DMS114 treated with DMSO at 0.1 percent for 48 hours (cell line): Measurements from ENCODE around the gene RBKS.

ENCODE experiments used
- DNase-seq: peaks from one replicate; lab custom pipeline; 2025; ENCODE audit not compliant: unreplicated experiment; lab: John Stamatoyannopoulos, UW

The RBKS gene

GRCh38 chr2:27890146-27890923 lies at the start of gene RBKS, which contains the start of gene BABAM2:
TSS of gene RBKS (minus strand) at chr2:27890387. CDS start at chr2:27890345, 42 bp downstream.
TSS of gene BABAM2 (plus strand) at chr2:27890729. CDS start at chr2:27894557, 3,828 bp downstream.
- peak; percentile 58 for DNase-seq

DNA sequence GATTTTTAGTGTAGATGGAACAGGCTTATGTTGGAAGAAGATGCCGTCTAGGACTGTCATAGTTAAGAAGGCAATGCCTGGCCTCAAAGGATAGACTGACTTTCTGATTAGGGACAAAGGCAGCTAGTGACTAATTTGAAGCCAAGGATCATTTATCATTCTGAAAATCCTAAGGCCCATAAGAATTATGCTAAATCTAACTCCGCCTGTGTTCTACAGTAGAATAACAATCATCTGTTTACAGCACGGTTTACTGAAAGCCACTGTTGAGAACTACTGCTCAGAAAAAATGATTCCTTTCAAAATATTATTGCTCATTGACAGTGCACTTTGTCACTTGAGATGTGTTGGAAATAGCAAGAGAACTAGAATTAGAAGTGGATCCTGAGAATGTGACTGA lies 44.8 kb upstream of the RBKS start:
- no peak for DNase-seq

DNA sequence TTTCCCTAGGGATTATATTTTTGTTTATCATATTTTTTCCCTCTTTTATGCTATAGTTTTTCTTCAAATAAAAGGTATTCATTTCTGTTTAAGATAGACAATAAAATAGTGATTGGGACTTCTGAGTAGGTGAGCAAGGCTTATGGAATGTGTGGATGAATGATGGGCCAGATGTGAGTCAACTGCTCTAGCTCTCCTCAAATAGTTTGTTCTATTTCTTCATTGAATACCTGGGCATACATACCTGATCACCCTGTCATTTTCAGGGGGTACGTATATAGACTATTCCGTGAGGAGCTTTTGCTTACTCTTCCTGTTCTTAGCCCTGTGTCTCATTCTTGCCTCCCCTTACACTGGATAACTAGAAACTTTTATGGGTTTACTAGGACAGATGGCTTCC lies 42.2 kb upstream of the RBKS start:
- DNase-seq, result no peak

DNA sequence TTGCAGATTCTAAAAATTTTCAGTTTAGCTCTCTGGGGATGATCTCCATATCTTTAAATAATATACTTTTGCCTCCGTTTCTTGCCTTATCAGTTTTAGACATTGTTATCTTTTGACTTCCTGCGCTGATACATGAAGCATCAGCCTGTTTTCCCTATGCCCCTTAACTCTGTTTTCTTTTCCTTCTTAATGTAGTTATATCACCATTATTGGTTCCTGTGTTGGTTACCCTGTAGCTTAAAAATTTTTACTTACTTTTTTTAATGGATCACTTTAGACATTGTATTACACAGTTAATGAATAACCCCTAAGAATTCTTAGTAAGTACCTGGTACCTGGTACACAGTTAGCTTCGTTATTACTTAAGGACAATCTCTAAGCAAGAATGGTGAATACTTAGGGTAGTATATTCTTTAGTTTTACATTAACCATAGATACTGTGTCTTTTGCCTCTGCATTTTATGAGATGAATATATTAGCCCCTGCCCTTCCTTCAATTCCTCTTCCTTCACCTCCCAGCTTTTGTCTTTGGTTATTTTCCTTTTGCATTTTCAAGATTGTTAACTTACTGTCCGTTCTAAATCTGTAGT lies 41.3 kb upstream of the RBKS start:
- DNase-seq, result no peak

DNA sequence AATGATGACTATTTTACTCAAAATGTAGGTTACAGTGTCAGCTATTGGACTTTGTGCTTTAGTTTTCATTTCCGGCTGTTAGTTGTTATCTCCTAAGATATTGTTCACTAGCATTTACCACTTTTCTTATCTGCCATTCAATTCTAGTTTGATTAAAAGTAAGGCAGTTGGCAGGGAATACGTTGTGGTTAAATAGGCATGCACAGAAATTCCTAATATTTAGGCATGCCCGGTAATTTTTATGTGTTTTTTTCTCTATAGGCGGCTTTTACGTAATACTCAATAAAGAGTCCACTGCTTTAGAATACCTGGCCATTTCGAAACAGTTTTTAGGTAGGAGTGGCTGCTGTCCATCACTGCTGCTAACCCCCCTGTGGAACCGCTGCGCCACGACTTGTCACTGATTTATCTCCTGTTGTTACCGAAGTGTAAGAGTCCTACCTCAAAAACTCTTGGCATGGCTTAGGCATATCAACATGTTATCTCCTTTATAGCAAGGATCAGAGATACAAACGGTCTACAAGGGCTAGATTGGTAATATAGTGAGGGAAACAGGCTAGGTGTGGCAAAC lies 39.8 kb upstream of the RBKS start:
- no peak for DNase-seq

- DNase-seq, result no peak
Observed at GRCh38 chr2:27925766-27926472, 35.7 kb upstream of the RBKS start.

GRCh38 chr2:27922842-27923241 lies 32.7 kb upstream of the RBKS start:
- DNase-seq, result no peak

GRCh38 chr2:27921880-27922547 lies 31.8 kb upstream of the RBKS start:
- DNase-seq, result no peak

GRCh38 chr2:27921424-27921823 lies 31.2 kb upstream of the RBKS start:
- DNase-seq, result no peak

DNA sequence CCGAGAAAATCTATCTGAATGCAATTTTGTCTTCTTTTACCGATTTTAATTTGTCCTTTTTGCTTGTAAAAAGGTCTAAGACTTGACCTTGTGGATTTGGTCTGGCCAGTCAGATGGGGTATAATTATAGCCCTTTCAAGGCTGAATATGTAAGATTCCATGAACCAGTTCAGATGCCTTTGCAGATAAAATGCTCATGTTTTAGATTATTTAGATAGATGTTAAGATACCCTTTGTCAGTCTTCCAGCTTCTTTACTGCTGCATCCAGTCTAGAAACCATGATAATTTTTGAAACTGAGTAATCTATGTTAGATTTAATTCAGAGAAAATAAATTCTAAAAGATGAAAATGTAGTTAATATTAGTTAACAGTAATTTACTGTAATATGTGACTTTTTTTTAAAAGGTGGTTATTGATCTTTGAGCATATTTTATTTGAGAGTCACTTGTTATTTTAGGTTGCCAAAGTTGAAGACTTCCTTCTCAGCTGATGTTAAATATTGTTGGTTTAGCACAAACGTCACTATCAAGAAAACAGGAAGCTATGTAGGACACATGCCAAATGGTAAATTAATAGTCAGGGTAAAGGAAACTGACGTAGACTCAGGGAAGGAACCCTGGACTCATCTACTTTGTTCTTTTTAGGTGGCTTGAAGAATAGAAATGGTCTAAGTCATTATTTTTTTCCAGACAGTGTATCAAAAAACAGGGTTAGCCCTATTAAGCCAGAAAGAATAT lies 30.1 kb upstream of the RBKS start:
- no peak for DNase-seq

- DNase-seq, result no peak
Observed at GRCh38 chr2:27916293-27916995, 26.3 kb upstream of the RBKS start.

DNA sequence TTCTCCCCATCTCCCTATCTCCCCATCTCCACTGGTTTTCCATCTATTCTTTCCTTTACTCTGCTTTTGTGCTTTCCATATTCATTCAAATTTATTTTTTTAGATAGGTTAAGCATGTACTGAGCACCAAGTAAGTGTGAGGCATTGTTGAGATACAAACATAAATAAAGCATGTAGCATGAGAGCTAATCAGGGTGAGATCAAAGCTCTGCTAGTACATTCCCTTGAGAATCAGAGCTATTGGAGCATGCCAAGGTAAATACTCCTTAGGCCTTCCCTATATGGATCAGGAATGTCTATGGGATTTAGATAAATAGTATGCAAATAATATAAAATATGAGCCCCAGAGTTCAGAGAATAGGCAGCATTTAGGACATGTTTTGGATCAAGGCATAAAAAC lies 25.7 kb upstream of the RBKS start:
- DNase-seq, result no peak

DNA sequence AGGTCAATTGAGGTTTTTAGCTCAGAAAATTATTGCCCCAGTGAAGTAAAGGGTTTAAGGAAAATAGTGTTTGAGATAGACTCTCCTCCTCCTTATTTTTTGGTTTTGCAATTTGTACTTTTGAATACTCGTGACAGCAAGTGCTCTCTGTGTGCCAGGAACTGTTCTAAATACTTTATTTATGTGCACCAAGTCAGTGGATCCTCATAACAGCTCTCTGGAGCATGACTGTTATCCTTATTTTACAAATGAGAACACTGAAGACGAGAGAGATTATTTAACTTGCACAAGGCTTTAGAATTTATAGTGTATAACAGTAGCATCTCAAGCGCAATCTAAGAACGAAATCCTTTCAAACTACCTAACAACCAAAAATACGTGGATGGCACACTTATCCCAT lies 25.0 kb upstream of the RBKS start:
- no peak for DNase-seq

GRCh38 chr2:27914805-27915175 lies 24.6 kb upstream of the RBKS start:
- DNase-seq, result no peak

DNA sequence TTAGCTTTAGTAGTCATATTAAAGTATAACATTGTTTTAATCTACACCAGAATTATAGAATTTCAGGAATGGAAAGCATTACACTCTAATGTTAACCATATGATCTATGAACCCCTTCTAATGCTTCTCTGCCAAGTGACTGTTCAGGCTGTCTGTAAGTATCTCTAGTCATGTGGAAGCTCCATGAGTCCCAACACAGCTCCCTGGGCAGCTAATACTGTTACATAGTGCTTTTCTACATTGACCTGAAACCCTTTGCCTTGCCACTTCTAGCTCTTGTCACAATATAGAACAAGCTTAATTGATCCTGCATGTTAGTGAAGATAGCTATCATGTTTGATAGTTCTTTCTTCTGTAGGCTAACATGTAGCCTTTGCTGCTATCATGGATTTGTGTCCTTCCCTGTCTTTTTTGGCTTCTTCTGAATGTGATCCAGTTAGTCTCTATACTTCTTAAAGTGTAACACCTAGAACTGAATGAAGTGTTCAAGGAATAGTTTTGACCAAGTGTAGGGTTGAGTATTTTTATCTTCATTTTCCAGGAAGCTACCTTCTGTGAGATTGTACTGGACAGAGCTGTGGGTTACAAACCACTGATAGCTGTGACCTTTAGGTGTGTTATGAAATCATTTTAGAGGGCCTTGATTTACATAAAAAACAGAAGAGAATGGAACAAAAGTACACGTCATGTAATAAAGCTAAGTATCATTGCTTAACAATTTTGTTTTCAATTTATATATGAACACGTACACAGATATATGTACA lies 24.0 kb upstream of the RBKS start:
- DNase-seq, result no peak

GRCh38 chr2:27912512-27912911 lies 22.3 kb upstream of the RBKS start:
- DNase-seq, result no peak

DNA sequence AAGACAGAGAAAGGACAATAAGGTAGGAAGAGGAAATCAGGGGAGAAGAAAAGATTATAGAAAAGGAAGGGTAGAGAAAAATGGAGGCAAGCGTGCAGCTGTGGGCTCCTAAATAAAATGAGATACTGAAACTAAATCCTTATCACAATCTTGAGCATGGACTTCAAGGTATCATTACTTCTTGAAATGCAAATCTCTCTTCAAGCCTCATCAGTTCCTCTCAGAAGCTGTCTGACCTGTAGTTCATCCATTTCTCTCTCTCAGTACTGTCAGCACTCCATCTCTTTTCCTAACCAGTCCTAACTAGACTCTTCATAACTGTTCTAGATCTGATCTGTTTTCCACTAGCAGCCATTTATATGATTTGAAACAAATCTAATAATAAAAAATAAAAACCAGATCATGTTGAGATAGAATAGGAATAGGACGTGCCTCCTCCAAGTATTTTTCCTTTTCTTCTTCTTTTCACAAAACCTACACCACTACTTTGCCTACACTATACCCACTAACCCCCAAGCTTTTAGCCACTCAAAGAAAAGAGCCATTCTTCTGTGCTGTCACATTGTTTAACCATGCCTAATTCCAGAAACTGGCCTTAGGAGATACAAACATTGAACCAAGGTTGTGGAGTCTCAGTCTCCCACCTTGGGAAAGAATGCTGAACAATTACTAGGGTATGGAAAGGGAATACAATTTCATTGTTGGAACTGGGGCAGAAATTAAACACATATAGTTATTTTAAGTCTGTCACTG lies 21.4 kb upstream of the RBKS start:
- DNase-seq, result no peak

GRCh38 chr2:27909901-27910300 lies 19.7 kb upstream of the RBKS start:
- DNase-seq, result no peak

DNA sequence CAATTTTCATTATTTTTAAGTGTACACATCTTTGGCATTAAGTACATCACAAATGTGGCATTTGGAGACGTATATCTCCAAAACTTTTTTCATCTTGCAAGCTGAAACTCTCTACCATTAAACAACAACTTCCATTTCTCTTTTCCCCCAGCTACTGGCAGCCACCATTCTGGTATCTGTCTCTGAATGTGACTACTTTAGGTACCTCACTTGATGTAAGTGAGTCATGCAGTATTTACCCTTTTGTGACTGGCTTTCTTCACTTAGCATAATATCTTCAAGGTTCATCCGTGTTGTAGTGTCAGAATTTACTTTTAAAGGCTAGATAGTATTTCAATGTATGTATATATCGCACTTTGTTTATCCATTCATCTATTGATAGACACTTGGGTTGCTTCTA lies 17.4 kb upstream of the RBKS start:
- DNase-seq, result no peak
